HepG2 (cell line): Measurements from ENCODE around the gene CEP164. TPM values are rescaled to one million over a fixed set of nuclear protein-coding genes. Genes with fewer than 3 reads are reported as not detected.

ENCODE experiments used
- ATAC-seq: fragments of 200-7000 bp; cut with Tn5 transposase; 3 replicates; pipeline ENCODE4 v1.9.1; 2020; ENCODE audit warnings: mild to moderate bottlenecking, moderate library complexity
- BruUV-seq: library from RNA; stranded (reverse); fragments of 400-500 nt; replicated peaks from 2 replicates; lab custom pipeline; 2021; lab: Mats Ljungman, UMichigan
- CTCF ChIA-PET: fragments of 300-600 bp; formaldehyde crosslinking; extraction: SDS; loops from one replicate; lab custom pipeline; 2021; ENCODE audit warnings: low total read pairs, inconsistent platforms, low intra/inter-chr PET ratio; lab: Yijun Ruan, JAX
- POLR2A ChIA-PET: fragments of 350-600 bp; sonication (Branson Sonifier 250); formaldehyde crosslinking; loops from one replicate; lab custom pipeline; 2020; ENCODE audit warnings: antibody characterized with exemption, inconsistent platforms; lab: Yijun Ruan, JAX
- DNase-seq: peaks from one replicate; pipeline ENCODE4 v3.0.0-alpha.2; 2015; ENCODE audit warnings: low spot score
- FAIRE-seq: peaks from 3 replicates; lab custom pipeline; 2011; peaks lifted over from hg19 to GRCh38; lab: Jason Lieb, UNC
- H2AFZ ChIP-seq: one replicate; pipeline ENCODE4 v1.6.1; 2011; ENCODE audit warnings: low read length, inconsistent platforms
- H3K27ac ChIP-seq: fragments of 300-600 bp; 3 replicates; pipeline ENCODE4 v1.8.0; 2011; ENCODE audit warnings: mixed run types, mild to moderate bottlenecking, mixed read lengths, low read length, inconsistent platforms; ENCODE audit not compliant: insufficient read depth; ENCODE audit errors: extremely low read length
- H3K27me3 ChIP-seq, 2 experiments: fragments of 200-600 bp in 1 of 2; 2 replicates in 1 of 2; 3 replicates in 1 of 2; pipeline versions ENCODE4 v1.6.0 to v1.8.0; 2011; ENCODE audit warnings: low read length in 2 of 2, mild to moderate bottlenecking in 2 of 2, moderate library complexity in 2 of 2, inconsistent platforms in 1 of 2; ENCODE audit not compliant: insufficient read depth in 2 of 2, control insufficient read depth in 1 of 2
- H3K36me3 ChIP-seq, 2 experiments: fragments of 200-600 bp in 1 of 2; replicated peaks in 1 of 2; 2 replicates in 1 of 2; 3 replicates in 1 of 2; pipeline versions ENCODE4 v1.5.1 to v1.8.0; 2011; ENCODE audit warnings: low read length in 2 of 2, inconsistent platforms in 1 of 2; ENCODE audit not compliant: insufficient read depth in 2 of 2, control insufficient read depth in 1 of 2
- H3K4me1 ChIP-seq: 2 replicates; pipeline ENCODE4 v1.5.1; 2012; ENCODE audit warnings: low read length, inconsistent platforms; ENCODE audit not compliant: insufficient read depth
- H3K4me2 ChIP-seq: 2 replicates; pipeline ENCODE4 v1.6.0; 2011; ENCODE audit warnings: low read depth, low read length, inconsistent platforms
- H3K4me3 ChIP-seq, 3 experiments: fragments of 200-600 bp in 1 of 3; sonication (generic), shearing (Covaris generic) in 1 of 3; replicated peaks in 1 of 3; 2 replicates each; pipeline ENCODE4 v1.5.1; 2011 to 2016; ENCODE audit warnings: low read length in 3 of 3, inconsistent platforms in 2 of 3, low read depth in 2 of 3, mild to moderate bottlenecking in 2 of 3, control low read depth in 1 of 3, mixed read lengths in 1 of 3; ENCODE audit not compliant: insufficient read depth in 1 of 3
- H3K79me2 ChIP-seq: one replicate; pipeline ENCODE4 v1.6.1; 2011; ENCODE audit warnings: low read length, inconsistent platforms; ENCODE audit not compliant: insufficient read depth
- H3K9ac ChIP-seq: 2 replicates; pipeline ENCODE4 v1.6.0; 2011; ENCODE audit warnings: mild to moderate bottlenecking, low read depth, low read length, inconsistent platforms; ENCODE audit not compliant: insufficient read depth
- H3K9me3 ChIP-seq: 2 replicates; pipeline ENCODE4 v1.5.1; 2012; ENCODE audit warnings: mild to moderate bottlenecking, low read length
- H4K20me1 ChIP-seq: 2 replicates; pipeline ENCODE4 v1.6.0; 2011; ENCODE audit warnings: inconsistent platforms, mild to moderate bottlenecking, low read length, moderate library complexity; ENCODE audit not compliant: insufficient read depth
- ARNT ChIP-seq: fragments of 450-650 bp; IDR thresholded peaks from 2 replicates; pipeline ENCODE4 v1.6.1; 2017
- BRF2 ChIP-seq: sonication (generic); formaldehyde crosslinking; IDR thresholded peaks from 2 replicates; pipeline ENCODE4 v1.8.1; 2022; ENCODE audit warnings: mild to moderate bottlenecking, missing genetic modification reagents
- CCDC6 ChIP-seq: sonication (generic); formaldehyde crosslinking; IDR thresholded peaks from 2 replicates; pipeline ENCODE4 v1.8.1; 2022; ENCODE audit warnings: mild to moderate bottlenecking, missing genetic modification reagents, moderate library complexity
- CENPX ChIP-seq: sonication (generic); formaldehyde crosslinking; IDR thresholded peaks from 2 replicates; pipeline ENCODE4 v1.9.0; 2021; ENCODE audit warnings: mild to moderate bottlenecking, missing genetic modification reagents, moderate library complexity
- ELF1 ChIP-seq: sonication (generic); formaldehyde crosslinking; IDR thresholded peaks from 2 replicates; pipeline ENCODE4 v1.4.0; 2020; ENCODE audit warnings: missing genetic modification reagents
- KAT2B ChIP-seq: fragments of 150-350 bp; IDR thresholded peaks from 2 replicates; pipeline ENCODE4 v1.6.1; 2014; ENCODE audit warnings: low read depth, low read length, borderline replicate concordance
- PRDM10 ChIP-seq: sonication (generic); formaldehyde crosslinking; IDR thresholded peaks from 2 replicates; pipeline ENCODE4 v1.4.0; 2020; ENCODE audit warnings: low read depth, missing genetic modification reagents
- RARA ChIP-seq: IDR thresholded peaks from 2 replicates; pipeline ENCODE4 v1.6.1; 2016; ENCODE audit warnings: missing genetic modification reagents, missing compliant biosample characterization
- SNAPC4 ChIP-seq: sonication (generic); formaldehyde crosslinking; IDR thresholded peaks from 2 replicates; pipeline ENCODE4 v1.4.0; 2020; ENCODE audit warnings: mild to moderate bottlenecking, missing genetic modification reagents
- STAT5B ChIP-seq: sonication (generic); formaldehyde crosslinking; IDR thresholded peaks from 2 replicates; pipeline ENCODE4 v1.4.0; 2020; ENCODE audit warnings: missing genetic modification reagents
- ZNF644 ChIP-seq: IDR thresholded peaks from 2 replicates; pipeline ENCODE4 v1.6.1; 2016; ENCODE audit warnings: low read depth
- WGBS: methylation state at CpG from one replicate; pipeline ENCODE4 v1.1.6; 2017; ENCODE audit warnings: low lambda C conversion rate; 5-methylcytosine and 5-hydroxymethylcytosine counted together
- in situ Hi-C: cut with HindIII; loops from 2 replicates; pipeline ENCODE4 v1.10.0; 2017; ENCODE audit warnings: low pct_unique_long_range_greater_than_20kb; ENCODE audit not compliant: extremely low pct_ligation_motif_present
- intact Hi-C: fragments of 100-400 bp; cut with micrococcal nuclease; formaldehyde crosslinking; loops from one replicate; pipeline ENCODE4 v1.10.0; 2022; ENCODE audit not compliant: unreplicated experiment
- polyA plus RNA-seq, 8 experiments: library from polyadenylated mRNA; depleted of rRNA in 3 of 8; stranded (reverse) in 7 of 8; unstranded in 1 of 8; fragments of >200 nt; fragmentation: Illumina TruSeq in 4 of 8; extraction: Trizol in 4 of 8; gene quantifications; 2 replicates each; pipeline versions ENCODE4 v1.2.1 to v1.2.3, GENCODE V29; 2011 to 2016; ENCODE audit warnings: low read depth in 4 of 8, missing spikeins in 1 of 8, mixed read lengths in 1 of 8; ENCODE audit not compliant: insufficient read depth in 1 of 8
- total RNA-seq, 5 experiments: library from RNA; depleted of rRNA; stranded (reverse); fragments of >200 nt; fragmentation: Illumina TruSeq; extraction: Trizol; gene quantifications; 2 replicates each; pipeline ENCODE4 v1.2.3, GENCODE V29; 2016; ENCODE audit warnings: low read depth in 1 of 5
- TF ChIP-seq, protein P1 (sequence below): sonication (generic); formaldehyde crosslinking; conservative IDR thresholded peaks from 2 replicates; pipeline ENCODE4 v1.8.0; 2022; ENCODE audit warnings: mild to moderate bottlenecking, moderate library complexity, missing genetic modification reagents

Gene CEP164
- total and polyA plus RNA-seq, 2 of the 13 experiments (the other 11 are each of a cell fraction or from before 2014, with no cell fraction given): 11.4 to 15.2 TPM

DNA sequence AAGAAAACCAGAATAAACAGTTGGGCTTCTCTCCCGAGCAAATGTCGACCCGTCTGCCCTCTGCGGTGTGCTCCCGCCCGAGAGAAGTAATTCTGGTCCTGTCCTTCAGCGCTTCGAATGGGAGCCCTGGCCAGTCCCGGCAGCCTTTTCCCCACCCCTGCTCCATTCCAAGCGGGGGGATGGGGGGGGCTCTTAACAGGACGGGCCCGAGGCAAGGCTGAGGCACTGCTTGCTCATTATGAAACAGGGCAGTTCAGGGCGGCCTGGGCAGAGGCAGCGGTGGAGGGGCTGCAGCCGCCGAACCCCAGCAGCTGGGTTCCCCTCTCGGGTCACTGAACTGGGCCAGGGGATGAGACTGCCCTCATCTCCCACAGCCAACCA lies 27.4 kb upstream of the CEP164 start:
- H3K79me2 ChIP-seq: peaks cover 2% of the 10 kb centered on the region
- CTCF ChIA-PET: no interaction called here
- FAIRE-seq (no peak), DNase-seq (peak; percentile 52), ATAC-seq (peak; percentile 69)
- WGBS: 0% methylated on average over 9 of the region's 17 CpGs
- H3K27me3 ChIP-seq: no peaks in the 10 kb centered on the region
- no TSS peak for BruUV-seq
- peak overlapping the region; percentile 62 to 78 (median 65) for H3K4me3 ChIP-seq
- POLR2A ChIA-PET: interaction anchor here (0.6 to 7.1 kb wide), 12 partner anchors 8 to 471 kb away, joined by 3 to 62 read pairs (median 5); partner anchors contain the start of genes APOC3, BACE1, CEP164 and PCSK7
- intact Hi-C loops (no loop called here), in situ Hi-C loops (no loop called here)
- H4K20me1 ChIP-seq: no peaks in the 10 kb centered on the region
- peaks cover 72% of the 10 kb centered on the region for H3K4me1 ChIP-seq
- H3K9me3 ChIP-seq: no peaks in the 10 kb centered on the region
- H3K27ac ChIP-seq: peak overlapping the region; percentile 92
- H3K9ac ChIP-seq: peak overlapping the region; percentile 71
- H2AFZ ChIP-seq: no peak overlapping the region
- H3K36me3 ChIP-seq: no peaks in the 10 kb centered on the region; a peak in 1 of 5 replicates
- peak overlapping the region; percentile 85 for H3K4me2 ChIP-seq
- TF ChIP-seq ELF1 (CRISPR knock-in tag): no peak
- no peak for TF ChIP-seq RARA
- TF ChIP-seq PRDM10: 0 out of 2 replicates have a peak, but pooled peaks have one; percentile 4
- TF ChIP-seq SNAPC4 (CRISPR knock-in tag): no peak
- TF ChIP-seq, protein P1, sequence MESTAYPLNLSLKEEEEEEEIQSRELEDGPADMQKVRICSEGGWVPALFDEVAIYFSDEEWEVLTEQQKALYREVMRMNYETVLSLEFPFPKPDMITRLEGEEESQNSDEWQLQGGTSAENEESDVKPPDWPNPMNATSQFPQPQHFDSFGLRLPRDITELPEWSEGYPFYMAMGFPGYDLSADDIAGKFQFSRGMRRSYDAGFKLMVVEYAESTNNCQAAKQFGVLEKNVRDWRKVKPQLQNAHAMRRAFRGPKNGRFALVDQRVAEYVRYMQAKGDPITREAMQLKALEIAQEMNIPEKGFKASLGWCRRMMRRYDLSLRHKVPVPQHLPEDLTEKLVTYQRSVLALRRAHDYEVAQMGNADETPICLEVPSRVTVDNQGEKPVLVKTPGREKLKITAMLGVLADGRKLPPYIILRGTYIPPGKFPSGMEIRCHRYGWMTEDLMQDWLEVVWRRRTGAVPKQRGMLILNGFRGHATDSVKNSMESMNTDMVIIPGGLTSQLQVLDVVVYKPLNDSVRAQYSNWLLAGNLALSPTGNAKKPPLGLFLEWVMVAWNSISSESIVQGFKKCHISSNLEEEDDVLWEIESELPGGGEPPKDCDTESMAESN (CRISPR knock-in tag): no peak
- no peak for TF ChIP-seq CENPX
- no peak for TF ChIP-seq ARNT
- no peak for TF ChIP-seq STAT5B
- TF ChIP-seq KAT2B: no peak
- no peak for TF ChIP-seq CCDC6 (CRISPR knock-in tag)
- no peak for TF ChIP-seq BRF2
- TF ChIP-seq ZNF644: no peak
